ENCODE results near the gene BICRAL. TPM values are rescaled to one million over a fixed set of nuclear protein-coding genes. Genes with fewer than 3 reads are reported as not detected.
"Not testable (repeated sequence)": the region's sequence is repeated elsewhere in the genome, so short reads cannot be mapped to it uniquely, and the experiment has no call there.

Gene BICRAL
- total and polyA plus RNA-seq, 4 donors: 1.7 to 6.8 (median 3.9) TPM

- WGBS: 82% methylated on average over 2 of the region's 2 CpGs
- H3K27ac ChIP-seq (ENCODE audit: low read depth in 1 of 2, low read length in 2 of 2): no peak overlapping the region
- no peaks in the 10 kb centered on the region for H3K36me3 ChIP-seq (ENCODE audit: control insufficient read depth in 4 of 4, insufficient read depth in 3 of 4, low read depth in 1 of 4, low read length in 3 of 4)
- no peak overlapping the region for H3K4me3 ChIP-seq (ENCODE audit: low read depth in 1 of 3, low read length in 3 of 3)
- H3K9ac ChIP-seq (ENCODE audit: low read depth in 1 of 2, low read length in 2 of 2): no peak overlapping the region
- H3K9me3 ChIP-seq (ENCODE audit: control insufficient read depth in 4 of 4, low read length in 3 of 4): no peaks in the 10 kb centered on the region
- no peak for DNase-seq (ENCODE audit: low spot score)
- H3K27me3 ChIP-seq (ENCODE audit: control insufficient read depth in 4 of 4, insufficient read depth in 4 of 4, low read length in 3 of 4): no peaks in the 10 kb centered on the region
- TF ChIP-seq RAD21 (IDR thresholded peaks at IDR 0.05) (no peak), FOXA2 (IDR thresholded peaks at IDR 0.05) (no peak), MAX (IDR thresholded peaks at IDR 0.05) (no peak), ZBTB33 (IDR thresholded peaks at IDR 0.05) (no peak), HNF4A (conservative IDR thresholded peaks at IDR 0.05) (no peak), NR2F2 (IDR thresholded peaks at IDR 0.05) (no peak)
- H3K4me1 ChIP-seq (ENCODE audit: control insufficient read depth in 4 of 4, insufficient read depth in 4 of 4, low read length in 3 of 4): no peaks in the 10 kb centered on the region
Measured at GRCh38 chr6:42813074-42813645, 31.3 kb downstream of the BICRAL start.

- H3K4me1 ChIP-seq (ENCODE audit: control insufficient read depth in 4 of 4, insufficient read depth in 4 of 4, low read length in 3 of 4): no peaks in the 10 kb centered on the region
- no peaks in the 10 kb centered on the region for H3K36me3 ChIP-seq (ENCODE audit: control insufficient read depth in 4 of 4, insufficient read depth in 3 of 4, low read depth in 1 of 4, low read length in 3 of 4)
- WGBS: 95% methylated on average over 5 of the region's 5 CpGs
- no peak for TF ChIP-seq HNF4A (conservative IDR thresholded peaks at IDR 0.05)
- no peak for TF ChIP-seq CTCF (IDR thresholded peaks at IDR 0.05; ENCODE audit: low read depth, low read length, missing input control)
- no peak for TF ChIP-seq HNF4G (IDR thresholded peaks at IDR 0.05)
- no peak for TF ChIP-seq JUND (IDR thresholded peaks at IDR 0.05)
- no peak for TF ChIP-seq GABPA (IDR thresholded peaks at IDR 0.05 in 1 of 2, conservative IDR thresholded peaks at IDR 0.05 in 1 of 2)
- no peak for TF ChIP-seq EGR1 (IDR thresholded peaks at IDR 0.05; ENCODE audit: low read depth in 2 of 2)
- TF ChIP-seq MAX (IDR thresholded peaks at IDR 0.05): no peak
- no peak for TF ChIP-seq REST (IDR thresholded peaks at IDR 0.05)
- no peak for TF ChIP-seq ATF3 (IDR thresholded peaks at IDR 0.05)
- TF ChIP-seq FOXA1 (IDR thresholded peaks at IDR 0.05): no peak
- no peak for TF ChIP-seq NR2F2 (IDR thresholded peaks at IDR 0.05)
- no peak for TF ChIP-seq ZBTB33 (IDR thresholded peaks at IDR 0.05)
- no peak for TF ChIP-seq RAD21 (IDR thresholded peaks at IDR 0.05)
- no peak for TF ChIP-seq FOXA2 (IDR thresholded peaks at IDR 0.05)
- no peak for TF ChIP-seq TAF1 (conservative IDR thresholded peaks at IDR 0.05)
- TF ChIP-seq RXRA (IDR thresholded peaks at IDR 0.05): no peak
- no peak for TF ChIP-seq YY1 (IDR thresholded peaks at IDR 0.05)
- no peak for TF ChIP-seq SP1 (IDR thresholded peaks at IDR 0.05)
- no peak for DNase-seq (ENCODE audit: low spot score)
- no peak overlapping the region for H3K9ac ChIP-seq (ENCODE audit: low read depth in 1 of 2, low read length in 2 of 2)
- H3K27me3 ChIP-seq (ENCODE audit: control insufficient read depth in 4 of 4, insufficient read depth in 4 of 4, low read length in 3 of 4): no peaks in the 10 kb centered on the region
- H3K9me3 ChIP-seq (ENCODE audit: control insufficient read depth in 4 of 4, low read length in 3 of 4): no peaks in the 10 kb centered on the region
- no peak overlapping the region for H3K27ac ChIP-seq (ENCODE audit: low read depth in 1 of 2, low read length in 2 of 2)
- H3K4me3 ChIP-seq (ENCODE audit: low read depth in 1 of 3, low read length in 3 of 3): no peak overlapping the region
Measured at GRCh38 chr6:42813906-42814444, 32.1 kb downstream of the BICRAL start.

GRCh38 chr6:42815726-42816125 is 33.9 kb downstream of the BICRAL start:
- not testable (repeated sequence) for H3K27ac ChIP-seq (ENCODE audit: low read depth in 1 of 2, low read length in 2 of 2)

More at GRCh38 chr6:42815726-42816125, 33.9 kb downstream of the BICRAL start:
- DNase-seq (ENCODE audit: low spot score); H3K4me1 ChIP-seq (ENCODE audit: control insufficient read depth in 4 of 4, insufficient read depth in 4 of 4, low read length in 3 of 4); H3K27me3 ChIP-seq (ENCODE audit: control insufficient read depth in 4 of 4, insufficient read depth in 4 of 4, low read length in 3 of 4); H3K9me3 ChIP-seq (ENCODE audit: control insufficient read depth in 4 of 4, low read length in 3 of 4); H3K36me3 ChIP-seq (ENCODE audit: control insufficient read depth in 4 of 4, insufficient read depth in 3 of 4, low read depth in 1 of 4, low read length in 3 of 4); H3K4me3 ChIP-seq (ENCODE audit: low read depth in 1 of 3, low read length in 3 of 3); H3K9ac ChIP-seq (ENCODE audit: low read depth in 1 of 2, low read length in 2 of 2): not testable (repeated sequence)
- WGBS: 87% methylated on average over 8 of the region's 8 CpGs
